ENCODE results near the gene SESTD1. TPM values are rescaled to one million over a fixed set of nuclear protein-coding genes. Genes with fewer than 3 reads are reported as not detected.

Gene SESTD1
- total and polyA plus RNA-seq, 2 of the 8 experiments (the other 6 are each of a cell fraction or from before 2014, with no cell fraction given), result 5.2 to 49.6 TPM

DNA sequence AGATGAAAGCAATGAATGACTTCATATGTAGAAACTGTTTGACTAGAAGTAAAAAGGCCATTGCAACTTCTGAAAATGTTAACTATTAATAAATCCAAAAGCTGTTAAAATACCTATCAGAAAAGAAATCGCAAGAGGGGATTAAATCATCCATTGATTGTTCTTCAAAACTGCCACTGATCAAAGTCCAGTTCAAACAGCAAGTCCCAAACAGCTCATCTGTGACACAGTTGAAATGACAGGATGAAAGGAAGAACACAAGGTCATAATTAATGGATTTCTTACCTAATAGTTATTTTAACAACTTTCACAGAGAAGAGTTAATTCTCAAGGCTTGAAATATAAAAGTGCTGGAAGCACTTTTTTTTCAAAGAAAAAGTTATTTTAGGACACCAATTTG is 90.4 kb downstream of the SESTD1 start:
- H3K4me2 ChIP-seq (ENCODE audit: insufficient read depth in 1 of 2, low read depth in 2 of 2, low read length in 2 of 2), result no peak overlapping the region
- DNase-seq (ENCODE audit: low read depth in 1 of 2, low spot score in 2 of 2), result no peak
- no peak overlapping the region for H4K91ac ChIP-seq (replicated peaks; ENCODE audit: insufficient read length, low read length)
- H3K27me3 ChIP-seq (replicated peaks in 1 of 4; ENCODE audit: control insufficient read depth in 3 of 4, extremely low read depth in 1 of 4, insufficient read depth in 3 of 4, low read length in 3 of 4), result no peaks in the 10 kb centered on the region
- no peaks in the 10 kb centered on the region for H3K79me1 ChIP-seq (ENCODE audit: low read depth, low read length)
- H3K18ac ChIP-seq (ENCODE audit: extremely low read depth, low read length), result no peak overlapping the region
- H2BK120ac ChIP-seq (replicated peaks; ENCODE audit: low read depth, low read length), result no peak overlapping the region
- H4K8ac ChIP-seq (ENCODE audit: extremely low read depth, insufficient read depth, low read length), result no peak overlapping the region
- H2AK5ac ChIP-seq (ENCODE audit: low read depth, low read length), result no peak overlapping the region
- no peaks in the 10 kb centered on the region for H3K9me3 ChIP-seq (ENCODE audit: insufficient read depth in 2 of 2, low read depth in 1 of 2, low read length in 1 of 2)
- no peak overlapping the region for H3K27ac ChIP-seq (ENCODE audit: low read depth, low read length)
- H3K36me3 ChIP-seq (ENCODE audit: control insufficient read depth in 2 of 4, insufficient read depth in 4 of 4, low read length in 3 of 4), result no peaks in the 10 kb centered on the region; a peak in 1 of 8 replicates
- H3K23ac ChIP-seq (ENCODE audit: insufficient read length), result no peak overlapping the region
- no peak overlapping the region for H3K9ac ChIP-seq (replicated peaks in 1 of 4; ENCODE audit: extremely low read depth in 1 of 4, low read depth in 3 of 4, low read length in 3 of 4)
- H4K20me1 ChIP-seq (replicated peaks in 1 of 2; ENCODE audit: control insufficient read depth in 1 of 2, insufficient read depth in 2 of 2, low read length in 2 of 2), result no peaks in the 10 kb centered on the region
- H3K4me1 ChIP-seq (replicated peaks in 1 of 4; ENCODE audit: control insufficient read depth in 3 of 4, insufficient read depth in 4 of 4, low read length in 3 of 4), result peaks cover 0 to 6% (median 2%) of the 10 kb centered on the region in 4 experiments; a peak in 3 of 7 replicates
- no peak overlapping the region for H2BK15ac ChIP-seq (ENCODE audit: low read length)
- ChIA-PET POLR2A (ENCODE audit: partially characterized antibody) (no interaction called here), CTCF (ENCODE audit: partially characterized antibody) (no interaction called here)
- TF ChIP-seq RXRA (IDR thresholded peaks at IDR 0.05; ENCODE audit: insufficient read depth, low read depth, low read length), result no peak
- no peak overlapping the region for H3K4ac ChIP-seq (replicated peaks; ENCODE audit: insufficient read length, low read depth, low read length)
- no peak overlapping the region for H3K56ac ChIP-seq (replicated peaks; ENCODE audit: insufficient read length, low read depth, low read length)
- no peak for FAIRE-seq
- no peak overlapping the region for H2AFZ ChIP-seq (ENCODE audit: low read length)
- no peaks in the 10 kb centered on the region for H3K79me2 ChIP-seq (ENCODE audit: control insufficient read depth in 1 of 2, insufficient read depth in 2 of 2, low read length in 2 of 2)
- no peak overlapping the region for H2BK5ac ChIP-seq (ENCODE audit: low read depth, low read length)
- WGBS, 2 experiments (ENCODE audit: extremely low coverage in 1 of 2, insufficient coverage in 1 of 2, insufficient read length in 1 of 2, insufficient replicate concordance in 2 of 2, low coverage in 1 of 2, low lambda C conversion rate in 2 of 2, missing lambda C conversion rate in 1 of 2), result 97% methylated on average over 1 of the region's 1 CpG; no CpG with 5 or more reads in 1 of the 2 experiments
- no peak overlapping the region for H4K5ac ChIP-seq (ENCODE audit: insufficient read length, low read depth, low read length)
- H3K14ac ChIP-seq (ENCODE audit: insufficient read length), result no peak overlapping the region
- no peak overlapping the region for H2BK12ac ChIP-seq (ENCODE audit: low read depth, low read length)
- H3K4me3 ChIP-seq (ENCODE audit: extremely low read depth in 1 of 4, insufficient read depth in 2 of 4, low read depth in 3 of 4, low read length in 4 of 4), result no peak overlapping the region
- no peaks in the 10 kb centered on the region for H3K23me2 ChIP-seq (ENCODE audit: low read depth, low read length)
- H2BK20ac ChIP-seq (ENCODE audit: low read length), result no peak overlapping the region
